Keratinocyte (primary cell): ENCODE data around the gene MAPT. TPM values are rescaled to one million over a fixed set of nuclear protein-coding genes. Genes with fewer than 3 reads are reported as not detected.

Experiments used
- DNase-seq: peaks from one replicate; pipeline ENCODE4 v3.0.0-alpha.2; 2011; ENCODE audit warnings: low read depth, missing footprints, low spot score
- FAIRE-seq: peaks from 2 replicates; lab custom pipeline; 2011; peaks lifted over from hg19 to GRCh38; lab: Jason Lieb, UNC
- H2AFZ ChIP-seq: 2 replicates; pipeline ENCODE4 v1.6.0; 2012; ENCODE audit warnings: low read length, control low read depth, inconsistent platforms; ENCODE audit not compliant: control insufficient read depth
- H3K27ac ChIP-seq: 2 replicates; pipeline ENCODE4 v1.5.1; 2011; ENCODE audit warnings: low read length; ENCODE audit not compliant: control insufficient read depth, insufficient read depth
- H3K27me3 ChIP-seq: 3 replicates; pipeline ENCODE4 v1.6.0; 2011; ENCODE audit warnings: low read length; ENCODE audit not compliant: control insufficient read depth, insufficient read depth; ENCODE audit errors: extremely low read depth
- H3K36me3 ChIP-seq, 2 experiments: 2 replicates in 1 of 2; 3 replicates in 1 of 2; pipeline ENCODE4 v1.5.1; 2011; ENCODE audit warnings: low read length in 2 of 2, mild to moderate bottlenecking in 1 of 2; ENCODE audit not compliant: control insufficient read depth in 2 of 2, insufficient read depth in 2 of 2; ENCODE audit errors: extremely low read depth in 1 of 2
- H3K4me1 ChIP-seq: 3 replicates; pipeline ENCODE4 v1.5.1; 2011; ENCODE audit warnings: low read length; ENCODE audit not compliant: control insufficient read depth, insufficient read depth; ENCODE audit errors: extremely low read depth
- H3K4me2 ChIP-seq: 3 replicates; pipeline ENCODE4 v1.6.0; 2011; ENCODE audit warnings: low read depth, low read length; ENCODE audit not compliant: control insufficient read depth, insufficient read depth; ENCODE audit errors: extremely low read depth
- H3K4me3 ChIP-seq, 3 experiments: fragments of 200-600 bp in 1 of 3; sonication (generic) in 1 of 3; 2 replicates in 2 of 3; 3 replicates in 1 of 3; pipeline ENCODE4 v1.5.1; 2011 to 2016; ENCODE audit warnings: low read length in 3 of 3, mild to moderate bottlenecking in 3 of 3, control low read depth in 2 of 3, inconsistent platforms in 1 of 3, low read depth in 1 of 3, mixed read lengths in 1 of 3, mixed run types in 1 of 3, moderate library complexity in 1 of 3; ENCODE audit not compliant: control insufficient read depth in 2 of 3, insufficient read depth in 2 of 3; ENCODE audit errors: extremely low read depth in 1 of 3
- H3K79me2 ChIP-seq: 2 replicates; pipeline ENCODE4 v1.6.0; 2012; ENCODE audit warnings: low read length; ENCODE audit not compliant: control insufficient read depth, insufficient read depth
- H3K9ac ChIP-seq: 3 replicates; pipeline ENCODE4 v1.6.0; 2011; ENCODE audit warnings: low read length; ENCODE audit not compliant: control insufficient read depth, insufficient read depth; ENCODE audit errors: extremely low read depth
- H3K9me1 ChIP-seq: 3 replicates; pipeline ENCODE4 v1.6.0; 2011; ENCODE audit warnings: low read length; ENCODE audit not compliant: control insufficient read depth, insufficient read depth; ENCODE audit errors: extremely low read depth
- H3K9me3 ChIP-seq: 2 replicates; pipeline ENCODE4 v1.5.1; 2012; ENCODE audit warnings: low read depth, low read length; ENCODE audit not compliant: control insufficient read depth
- H4K20me1 ChIP-seq: 3 replicates; pipeline ENCODE4 v1.6.0; 2011; ENCODE audit warnings: low read length; ENCODE audit not compliant: control insufficient read depth, insufficient read depth; ENCODE audit errors: extremely low read depth
- EZH2 ChIP-seq: IDR thresholded peaks from one replicate; pipeline ENCODE4 v1.6.1; 2012; ENCODE audit warnings: inconsistent platforms, mild to moderate bottlenecking, low read length, moderate library complexity
- dilution Hi-C: fragments of 300-500 bp; cut with MboI; formaldehyde crosslinking; loops from one replicate; pipeline ENCODE4 v1.7.0; 2020; ENCODE audit warnings: low sequenced_read_pairs; ENCODE audit not compliant: extremely low pct_ligation_motif_present
- polyA plus RNA-seq, 5 experiments: library from polyadenylated mRNA; depleted of rRNA in 3 of 5; stranded (reverse) in 3 of 5; stranded (forward) in 1 of 5; unstranded in 1 of 5; fragments of >200 nt; gene quantifications; 1 replicate in 1 of 5; 2 replicates in 3 of 5; 3 replicates in 1 of 5; pipeline versions ENCODE4 v1.2.1 to v1.2.3, GENCODE V29; 2011 to 2012; ENCODE audit warnings: missing spikeins in 2 of 5, low read depth in 1 of 5, low replicate concordance in 1 of 5
- TF ChIP-seq, protein P1 (sequence below), 3 experiments: IDR thresholded peaks in 1 of 3; conservative IDR thresholded peaks in 1 of 3; optimal IDR thresholded peaks in 1 of 3; 2 replicates in 2 of 3; 3 replicates in 1 of 3; pipeline versions ENCODE3 to v1.5.1; 2011; ENCODE audit warnings: low read length in 3 of 3, mild to moderate bottlenecking in 3 of 3, moderate library complexity in 2 of 3, control low read depth in 1 of 3, inconsistent platforms in 1 of 3; ENCODE audit not compliant: insufficient read depth in 2 of 3; ENCODE audit errors: extremely low read depth in 1 of 3

The MAPT gene
- polyA plus RNA-seq, 1 donor (not counting 4 experiments of a cell fraction or from before 2014, with no cell fraction given): 0.08 TPM

DNA sequence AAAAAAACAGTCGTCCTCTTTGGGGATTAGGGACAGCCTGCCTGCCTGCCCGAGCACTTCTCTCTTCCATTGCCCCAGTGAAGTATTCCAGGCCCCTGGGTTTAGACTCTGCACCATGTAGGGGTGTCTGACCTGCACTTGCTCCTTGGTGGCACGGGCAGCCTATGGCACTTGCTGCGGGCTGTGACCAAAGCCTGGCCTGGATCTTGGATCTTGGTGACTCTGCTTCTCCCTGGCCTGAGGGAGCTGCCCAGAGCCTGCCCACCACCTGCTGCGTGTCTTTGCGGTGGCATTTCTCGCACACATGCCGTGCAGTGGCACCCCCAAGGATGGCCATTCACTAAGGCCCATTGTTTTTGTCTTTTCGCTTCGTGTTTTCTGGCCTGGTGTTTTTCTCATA, 98.5 kb downstream of the MAPT start:
- no peaks in the 10 kb centered on the region for H3K79me2 ChIP-seq
- peaks cover 15% of the 10 kb centered on the region for H3K27me3 ChIP-seq
- no peak for DNase-seq
- no peaks in the 10 kb centered on the region for H3K4me1 ChIP-seq
- H3K9me3 ChIP-seq: no peaks in the 10 kb centered on the region
- H3K36me3 ChIP-seq: no peaks in the 10 kb centered on the region
- TF ChIP-seq, protein P1, sequence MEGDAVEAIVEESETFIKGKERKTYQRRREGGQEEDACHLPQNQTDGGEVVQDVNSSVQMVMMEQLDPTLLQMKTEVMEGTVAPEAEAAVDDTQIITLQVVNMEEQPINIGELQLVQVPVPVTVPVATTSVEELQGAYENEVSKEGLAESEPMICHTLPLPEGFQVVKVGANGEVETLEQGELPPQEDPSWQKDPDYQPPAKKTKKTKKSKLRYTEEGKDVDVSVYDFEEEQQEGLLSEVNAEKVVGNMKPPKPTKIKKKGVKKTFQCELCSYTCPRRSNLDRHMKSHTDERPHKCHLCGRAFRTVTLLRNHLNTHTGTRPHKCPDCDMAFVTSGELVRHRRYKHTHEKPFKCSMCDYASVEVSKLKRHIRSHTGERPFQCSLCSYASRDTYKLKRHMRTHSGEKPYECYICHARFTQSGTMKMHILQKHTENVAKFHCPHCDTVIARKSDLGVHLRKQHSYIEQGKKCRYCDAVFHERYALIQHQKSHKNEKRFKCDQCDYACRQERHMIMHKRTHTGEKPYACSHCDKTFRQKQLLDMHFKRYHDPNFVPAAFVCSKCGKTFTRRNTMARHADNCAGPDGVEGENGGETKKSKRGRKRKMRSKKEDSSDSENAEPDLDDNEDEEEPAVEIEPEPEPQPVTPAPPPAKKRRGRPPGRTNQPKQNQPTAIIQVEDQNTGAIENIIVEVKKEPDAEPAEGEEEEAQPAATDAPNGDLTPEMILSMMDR (optimal IDR thresholded peaks at IDR 0.05 in 1 of 3, IDR thresholded peaks at IDR 0.05 in 1 of 3, conservative IDR thresholded peaks at IDR 0.05 in 1 of 3; ENCODE audit: extremely low read depth in 1 of 3, insufficient read depth in 2 of 3, low read length in 3 of 3): no peak
- TF ChIP-seq EZH2: no peak
- H3K4me3 ChIP-seq: no peak overlapping the region
- no peak for FAIRE-seq
- H4K20me1 ChIP-seq: no peaks in the 10 kb centered on the region
- H3K4me2 ChIP-seq: no peak overlapping the region
- no peaks in the 10 kb centered on the region for H3K9me1 ChIP-seq
- H2AFZ ChIP-seq: no peak overlapping the region
- dilution Hi-C loops: no loop called here
- no peak overlapping the region for H3K27ac ChIP-seq
- H3K9ac ChIP-seq: no peak overlapping the region

DNA sequence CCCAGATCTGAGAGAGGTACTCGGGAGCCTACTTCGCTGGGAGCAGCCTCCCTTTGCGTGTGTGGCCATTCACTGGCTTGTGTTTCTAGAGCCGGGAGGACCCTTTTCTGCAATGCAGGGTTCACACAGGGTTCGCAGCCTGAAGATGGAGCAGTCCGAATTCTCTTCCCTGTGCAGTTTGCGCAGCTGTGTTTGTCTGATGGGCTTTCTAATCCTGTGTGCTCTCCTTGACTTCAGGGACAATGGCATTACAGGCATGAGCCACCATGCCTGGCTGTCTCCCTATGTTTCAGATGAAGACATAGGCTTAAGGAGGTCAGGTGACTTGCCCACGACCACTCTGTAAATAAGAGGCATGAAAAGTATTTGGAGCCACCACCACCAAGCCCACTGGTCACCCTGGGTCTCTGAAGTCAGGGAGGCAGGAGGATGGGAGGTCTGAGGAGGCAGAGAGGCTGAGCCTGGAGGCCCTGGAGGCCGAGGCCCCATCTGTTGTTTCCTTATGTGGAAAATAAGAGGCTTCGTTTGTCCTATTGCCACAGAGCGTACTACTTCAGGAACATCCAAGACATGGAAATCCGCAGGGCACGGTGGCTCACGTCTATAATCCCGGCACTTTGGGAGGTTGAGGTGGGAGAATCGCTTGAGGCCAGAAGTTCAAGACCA, 99.7 kb downstream of the MAPT start:
- Histone ChIP-seq H3K9me3 (no peaks in the 10 kb centered on the region), H3K4me1 (no peaks in the 10 kb centered on the region), H3K27ac (no peak overlapping the region), H3K36me3 (no peaks in the 10 kb centered on the region), H3K9ac (no peak overlapping the region), H2AFZ (no peak overlapping the region), H3K79me2 (no peaks in the 10 kb centered on the region), H3K9me1 (no peaks in the 10 kb centered on the region), H3K4me3 (no peak overlapping the region), H4K20me1 (no peaks in the 10 kb centered on the region), H3K4me2 (no peak overlapping the region), H3K27me3 (peaks cover 15% of the 10 kb centered on the region)
- no peak for DNase-seq
- no peak for FAIRE-seq
- TF ChIP-seq, protein P1 (optimal IDR thresholded peaks at IDR 0.05 in 1 of 3, IDR thresholded peaks at IDR 0.05 in 1 of 3, conservative IDR thresholded peaks at IDR 0.05 in 1 of 3; ENCODE audit: extremely low read depth in 1 of 3, insufficient read depth in 2 of 3, low read length in 3 of 3): no peak
- no peak for TF ChIP-seq EZH2
- dilution Hi-C loops: no loop called here
